Measurements from ENCODE around the gene C3orf52. TPM values are rescaled to one million over a fixed set of nuclear protein-coding genes. Genes with fewer than 3 reads are reported as not detected.

The C3orf52 gene

GRCh38 chr3:112143689-112144088, 57.5 kb downstream of the C3orf52 start:
- Histone ChIP-seq H3K9ac (ENCODE audit: low read length) (no peak overlapping the region), H3K79me1 (replicated peaks; ENCODE audit: low read length, poor library complexity, severe bottlenecking) (no peaks in the 10 kb centered on the region), H2BK5ac (ENCODE audit: low read depth, low read length, poor library complexity, severe bottlenecking) (no peak overlapping the region), H2BK120ac (ENCODE audit: low read depth, low read length) (no peak overlapping the region), H3K23ac (ENCODE audit: low read length in 2 of 2) (no peak overlapping the region), H2BK12ac (ENCODE audit: low read length in 2 of 2) (no peak overlapping the region), H2AFZ (ENCODE audit: low read depth, low read length) (no peak overlapping the region), H3K18ac (ENCODE audit: low read depth in 1 of 2, low read length in 2 of 2) (no peak overlapping the region), H2AK5ac (ENCODE audit: low read length, severe bottlenecking) (no peak overlapping the region), H3K4ac (ENCODE audit: low read depth in 1 of 2, low read length in 2 of 2) (no peak overlapping the region), H2BK15ac (ENCODE audit: low read depth, poor library complexity, severe bottlenecking) (no peak overlapping the region), H3K36me3 (ENCODE audit: control insufficient read depth in 1 of 2, insufficient read depth in 2 of 2, low read depth in 1 of 2, low read length in 2 of 2) (peaks cover 0 to 3% of the 10 kb centered on the region in 2 experiments), H3K27me3 (ENCODE audit: control insufficient read depth in 1 of 2, insufficient read depth in 1 of 2, low read length in 2 of 2) (no peaks in the 10 kb centered on the region), H3K27ac (ENCODE audit: low read length, poor library complexity, severe bottlenecking) (no peak overlapping the region), H4K8ac (ENCODE audit: low read length) (no peak overlapping the region), H3K4me2 (ENCODE audit: low read length, poor library complexity, severe bottlenecking) (no peak overlapping the region), H4K91ac (ENCODE audit: low read length) (no peak overlapping the region), H3K4me1 (ENCODE audit: control insufficient read depth, insufficient read depth, low read depth, low read length) (no peaks in the 10 kb centered on the region), H3K14ac (ENCODE audit: low read length in 2 of 2) (no peak overlapping the region), H3K4me3 (ENCODE audit: insufficient read depth in 1 of 2, low read depth in 1 of 2, low read length in 2 of 2) (no peak overlapping the region), H3K9me3 (ENCODE audit: control insufficient read depth, low read length) (peaks cover 15% of the 10 kb centered on the region)
- no peak for DNase-seq
- WGBS = 76% methylated on average over 1 of the region's 1 CpG

GRCh38 chr3:112149136-112149535, 62.9 kb downstream of the C3orf52 start:
- Histone ChIP-seq H3K14ac (ENCODE audit: low read length in 2 of 2) (no peak overlapping the region), H3K27ac (ENCODE audit: low read length, poor library complexity, severe bottlenecking) (no peak overlapping the region), H3K79me1 (replicated peaks; ENCODE audit: low read length, poor library complexity, severe bottlenecking) (no peaks in the 10 kb centered on the region), H3K4me1 (ENCODE audit: control insufficient read depth, insufficient read depth, low read depth, low read length) (no peaks in the 10 kb centered on the region), H3K36me3 (ENCODE audit: control insufficient read depth in 1 of 2, insufficient read depth in 2 of 2, low read depth in 1 of 2, low read length in 2 of 2) (peaks cover 0 to 11% of the 10 kb centered on the region in 2 experiments), H4K91ac (ENCODE audit: low read length) (no peak overlapping the region), H2AK5ac (ENCODE audit: low read length, severe bottlenecking) (no peak overlapping the region), H3K4me2 (ENCODE audit: low read length, poor library complexity, severe bottlenecking) (no peak overlapping the region), H2AFZ (ENCODE audit: low read depth, low read length) (no peak overlapping the region), H3K9ac (ENCODE audit: low read length) (no peak overlapping the region), H2BK5ac (ENCODE audit: low read depth, low read length, poor library complexity, severe bottlenecking) (no peak overlapping the region), H3K18ac (ENCODE audit: low read depth in 1 of 2, low read length in 2 of 2) (no peak overlapping the region), H2BK12ac (ENCODE audit: low read length in 2 of 2) (no peak overlapping the region), H4K8ac (ENCODE audit: low read length) (no peak overlapping the region), H3K4me3 (ENCODE audit: insufficient read depth in 1 of 2, low read depth in 1 of 2, low read length in 2 of 2) (no peak overlapping the region), H3K27me3 (ENCODE audit: control insufficient read depth in 1 of 2, insufficient read depth in 1 of 2, low read length in 2 of 2) (no peaks in the 10 kb centered on the region), H3K4ac (ENCODE audit: low read depth in 1 of 2, low read length in 2 of 2) (no peak overlapping the region), H3K9me3 (ENCODE audit: control insufficient read depth, low read length) (peaks cover 25% of the 10 kb centered on the region), H2BK120ac (ENCODE audit: low read depth, low read length) (no peak overlapping the region), H3K23ac (ENCODE audit: low read length in 2 of 2) (no peak overlapping the region), H2BK15ac (ENCODE audit: low read depth, poor library complexity, severe bottlenecking) (no peak overlapping the region)
- 91% methylated on average over 1 of the region's 1 CpG for WGBS
- DNase-seq = no peak

GRCh38 chr3:112167758-112168157, 81.6 kb downstream of the C3orf52 start:
- Histone ChIP-seq H4K8ac (ENCODE audit: low read length) (no peak overlapping the region), H3K14ac (ENCODE audit: low read length in 2 of 2) (no peak overlapping the region), H3K4me1 (ENCODE audit: control insufficient read depth, insufficient read depth, low read depth, low read length) (no peaks in the 10 kb centered on the region), H3K4ac (ENCODE audit: low read depth in 1 of 2, low read length in 2 of 2) (no peak overlapping the region), H2BK12ac (ENCODE audit: low read length in 2 of 2) (no peak overlapping the region), H3K9ac (ENCODE audit: low read length) (no peak overlapping the region), H2BK120ac (ENCODE audit: low read depth, low read length) (no peak overlapping the region), H2BK15ac (ENCODE audit: low read depth, poor library complexity, severe bottlenecking) (no peak overlapping the region), H3K36me3 (ENCODE audit: control insufficient read depth in 1 of 2, insufficient read depth in 2 of 2, low read depth in 1 of 2, low read length in 2 of 2) (no peaks in the 10 kb centered on the region), H4K91ac (ENCODE audit: low read length) (no peak overlapping the region), H3K23ac (ENCODE audit: low read length in 2 of 2) (no peak overlapping the region), H2AFZ (ENCODE audit: low read depth, low read length) (no peak overlapping the region), H3K27me3 (ENCODE audit: control insufficient read depth in 1 of 2, insufficient read depth in 1 of 2, low read length in 2 of 2) (no peaks in the 10 kb centered on the region), H3K4me3 (ENCODE audit: insufficient read depth in 1 of 2, low read depth in 1 of 2, low read length in 2 of 2) (no peak overlapping the region), H2AK5ac (ENCODE audit: low read length, severe bottlenecking) (no peak overlapping the region), H2BK5ac (ENCODE audit: low read depth, low read length, poor library complexity, severe bottlenecking) (no peak overlapping the region), H3K4me2 (ENCODE audit: low read length, poor library complexity, severe bottlenecking) (no peak overlapping the region), H3K27ac (ENCODE audit: low read length, poor library complexity, severe bottlenecking) (no peak overlapping the region), H3K9me3 (ENCODE audit: control insufficient read depth, low read length) (no peaks in the 10 kb centered on the region), H3K18ac (ENCODE audit: low read depth in 1 of 2, low read length in 2 of 2) (no peak overlapping the region), H3K79me1 (replicated peaks; ENCODE audit: low read length, poor library complexity, severe bottlenecking) (no peaks in the 10 kb centered on the region)
- DNase-seq = no peak
- 91% methylated on average over 2 of the region's 2 CpGs for whole genome bisulfite sequencing

Small RNA genes lying within 50 kb of the gene (small RNA-seq; reads per million reads assigned to genes)
- not detected for gene MIR567 (ENCODE audit: low read depth)
